Stimulated activated effector memory CD8-positive, alpha-beta T cell treated with anti-CD3 and anti-CD28 coated beads, Interleukin-12 subunit alpha, Interleukin-12 subunit beta, amount 100 ng/mL, for 72 hours (primary cell): ENCODE measurements around the gene STEAP3.

ENCODE experiments used
- ATAC-seq: fragments of 150-1000 bp; cut with Tn5 transposase; 2 replicates; pipeline ENCODE4 v1.10.0; 2021
- DNase-seq, 2 donors: peaks; one replicate each; pipeline ENCODE4 v3.0.0; 2021 to 2022; ENCODE audit warnings: low spot score in 2 of 2
- H3K27ac Mint-ChIP-seq: one replicate; pipeline ENCODE4 v1.8.0; 2022; ENCODE audit warnings: mild to moderate bottlenecking, mixed read lengths
- H3K36me3 Mint-ChIP-seq: one replicate; pipeline ENCODE4 v1.8.0; 2022; ENCODE audit warnings: mild to moderate bottlenecking, mixed read lengths
- H3K4me1 Mint-ChIP-seq: one replicate; pipeline ENCODE4 v1.8.0; 2022; ENCODE audit warnings: mixed read lengths
- H3K4me3 Mint-ChIP-seq: one replicate; pipeline ENCODE4 v1.8.0; 2022; ENCODE audit warnings: mild to moderate bottlenecking, mixed read lengths
- H3K9me3 Mint-ChIP-seq: one replicate; pipeline ENCODE4 v1.8.0; 2022; ENCODE audit warnings: mixed read lengths

Gene STEAP3

DNA sequence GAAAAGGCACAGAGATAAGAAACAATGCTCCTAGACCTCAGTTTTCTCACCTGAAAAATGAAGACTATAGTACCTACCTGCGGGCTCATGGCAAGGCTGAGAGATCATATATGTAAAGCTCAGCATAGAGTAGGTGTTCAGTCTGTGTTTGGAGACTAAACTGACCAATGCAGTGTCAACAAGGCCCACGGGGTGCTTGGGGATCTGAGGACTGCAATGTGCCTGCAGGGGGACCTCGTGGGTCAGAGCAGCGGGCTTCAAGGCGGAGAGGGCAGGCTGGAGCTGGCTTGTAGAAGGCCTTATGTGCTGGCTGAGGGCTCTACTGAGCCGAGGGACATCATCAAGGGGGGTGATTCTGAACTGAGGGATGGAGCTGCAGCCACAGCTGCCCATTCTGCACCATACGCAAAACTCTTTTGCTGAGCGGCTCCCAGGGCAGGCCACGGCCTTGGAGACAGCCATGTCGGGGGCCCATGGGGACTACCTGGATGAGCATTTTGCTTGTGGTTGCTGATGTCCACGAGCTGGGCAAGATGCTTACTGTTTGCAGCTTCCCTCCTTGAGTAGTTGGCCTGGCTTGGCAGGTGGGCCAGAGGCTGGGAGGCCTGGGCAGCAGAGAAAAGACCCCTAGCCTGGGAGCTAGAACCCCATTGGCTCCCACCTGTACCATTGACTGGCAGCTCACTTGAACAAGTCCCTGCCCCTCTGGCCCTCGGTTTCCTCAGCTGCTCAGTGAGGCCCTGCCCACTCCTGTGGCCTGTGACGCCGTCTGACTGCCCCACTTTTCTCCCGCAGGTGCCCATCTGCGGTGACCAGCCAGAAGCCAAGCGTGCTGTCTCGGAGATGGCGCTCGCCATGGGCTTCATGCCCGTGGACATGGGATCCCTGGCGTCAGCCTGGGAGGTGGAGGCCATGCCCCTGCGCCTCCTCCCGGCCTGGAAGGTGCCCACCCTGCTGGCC, 23.5 kb downstream of the STEAP3 start:
- no peak overlapping the region for H3K4me3 Mint-ChIP-seq
- no peaks in the 10 kb centered on the region for H3K4me1 Mint-ChIP-seq
- no peak overlapping the region for H3K27ac Mint-ChIP-seq
- H3K9me3 Mint-ChIP-seq: no peaks in the 10 kb centered on the region
- ATAC-seq (no peak), DNase-seq (no peak)
- H3K36me3 Mint-ChIP-seq: no peaks in the 10 kb centered on the region

DNA sequence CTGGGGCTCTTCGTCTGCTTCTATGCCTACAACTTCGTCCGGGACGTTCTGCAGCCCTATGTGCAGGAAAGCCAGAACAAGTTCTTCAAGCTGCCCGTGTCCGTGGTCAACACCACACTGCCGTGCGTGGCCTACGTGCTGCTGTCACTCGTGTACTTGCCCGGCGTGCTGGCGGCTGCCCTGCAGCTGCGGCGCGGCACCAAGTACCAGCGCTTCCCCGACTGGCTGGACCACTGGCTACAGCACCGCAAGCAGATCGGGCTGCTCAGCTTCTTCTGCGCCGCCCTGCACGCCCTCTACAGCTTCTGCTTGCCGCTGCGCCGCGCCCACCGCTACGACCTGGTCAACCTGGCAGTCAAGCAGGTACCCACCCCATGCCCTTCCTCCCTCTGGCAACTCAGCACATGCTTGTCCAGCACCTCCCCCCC, 24.2 kb downstream of the STEAP3 start:
- H3K4me3 Mint-ChIP-seq: no peak overlapping the region
- no peaks in the 10 kb centered on the region for H3K9me3 Mint-ChIP-seq
- ATAC-seq (no peak), DNase-seq (no peak)
- H3K4me1 Mint-ChIP-seq: no peaks in the 10 kb centered on the region
- no peaks in the 10 kb centered on the region for H3K36me3 Mint-ChIP-seq
- H3K27ac Mint-ChIP-seq: no peak overlapping the region

DNA sequence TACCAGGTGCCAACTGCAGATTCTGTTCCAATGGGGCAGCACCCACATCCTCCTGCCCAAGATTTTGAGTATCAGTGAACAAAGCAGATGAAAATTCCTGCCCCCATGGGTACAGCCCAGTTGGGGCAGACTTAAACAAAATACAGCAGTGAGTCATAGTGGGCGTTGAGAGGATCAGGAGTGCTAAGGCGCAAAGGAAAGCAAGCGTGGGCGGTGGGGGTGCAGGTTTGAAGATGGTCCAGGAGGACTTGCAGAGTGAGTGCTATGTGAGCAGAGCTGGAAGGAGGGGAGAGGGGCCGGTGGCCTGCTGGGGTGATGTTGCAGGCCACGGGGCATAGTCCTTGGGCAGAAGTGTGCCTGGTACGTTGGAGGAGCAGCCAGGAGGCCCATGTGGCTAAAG, 24.7 kb downstream of the STEAP3 start:
- H3K27ac Mint-ChIP-seq: no peak overlapping the region
- no peaks in the 10 kb centered on the region for H3K36me3 Mint-ChIP-seq
- DNase-seq: no peak
- H3K4me3 Mint-ChIP-seq: no peak overlapping the region
- no peak for ATAC-seq
- no peaks in the 10 kb centered on the region for H3K4me1 Mint-ChIP-seq
- H3K9me3 Mint-ChIP-seq: no peaks in the 10 kb centered on the region

DNA sequence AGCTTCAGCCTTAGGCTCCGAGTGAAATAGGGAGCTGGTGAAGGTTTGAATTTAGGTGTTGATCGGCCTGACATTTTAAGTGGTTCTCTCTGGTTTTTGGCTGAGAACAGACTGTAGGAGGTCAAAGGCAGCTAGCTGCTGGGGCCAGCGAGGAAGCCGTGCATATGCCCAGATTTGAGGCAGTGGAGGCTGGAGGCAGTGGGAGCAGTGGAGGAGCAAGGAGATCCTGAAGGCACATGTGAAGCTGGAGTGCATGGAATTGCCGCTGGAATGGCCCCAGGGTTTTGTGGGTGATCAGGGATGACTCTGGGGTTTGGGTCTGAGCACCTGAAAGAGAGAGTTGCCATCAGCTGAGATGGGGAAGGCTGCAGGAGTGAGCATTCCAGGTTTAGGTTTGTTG, 25.1 kb downstream of the STEAP3 start:
- H3K36me3 Mint-ChIP-seq: no peaks in the 10 kb centered on the region
- H3K4me3 Mint-ChIP-seq: no peak overlapping the region
- no peak overlapping the region for H3K27ac Mint-ChIP-seq
- no peaks in the 10 kb centered on the region for H3K4me1 Mint-ChIP-seq
- no peak for DNase-seq
- no peak for ATAC-seq
- no peaks in the 10 kb centered on the region for H3K9me3 Mint-ChIP-seq

DNA sequence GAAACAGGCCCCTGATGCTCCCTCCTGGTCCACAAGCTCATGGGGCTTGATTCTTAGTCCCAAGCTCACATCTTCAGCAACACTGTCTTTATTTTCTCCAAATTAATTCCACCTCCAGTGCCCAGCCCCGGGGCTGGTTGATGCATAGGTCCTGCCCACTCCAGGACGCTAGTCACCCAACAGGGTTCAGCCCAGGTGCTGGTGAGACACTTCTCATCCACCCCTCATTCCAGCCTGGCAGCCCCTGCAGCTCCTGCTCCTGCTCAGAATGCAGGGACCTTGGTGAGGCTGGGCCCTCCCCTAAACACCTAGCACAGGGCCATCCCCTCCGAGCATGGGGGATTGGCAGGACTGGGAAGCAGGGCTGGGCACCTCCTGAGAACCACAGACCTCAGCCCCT, 25.7 kb downstream of the STEAP3 start:
- Mint-ChIP-seq H3K36me3 (no peaks in the 10 kb centered on the region), H3K4me1 (no peaks in the 10 kb centered on the region), H3K27ac (no peak overlapping the region), H3K4me3 (no peak overlapping the region), H3K9me3 (no peaks in the 10 kb centered on the region)
- no peak for DNase-seq
- ATAC-seq: no peak

DNA sequence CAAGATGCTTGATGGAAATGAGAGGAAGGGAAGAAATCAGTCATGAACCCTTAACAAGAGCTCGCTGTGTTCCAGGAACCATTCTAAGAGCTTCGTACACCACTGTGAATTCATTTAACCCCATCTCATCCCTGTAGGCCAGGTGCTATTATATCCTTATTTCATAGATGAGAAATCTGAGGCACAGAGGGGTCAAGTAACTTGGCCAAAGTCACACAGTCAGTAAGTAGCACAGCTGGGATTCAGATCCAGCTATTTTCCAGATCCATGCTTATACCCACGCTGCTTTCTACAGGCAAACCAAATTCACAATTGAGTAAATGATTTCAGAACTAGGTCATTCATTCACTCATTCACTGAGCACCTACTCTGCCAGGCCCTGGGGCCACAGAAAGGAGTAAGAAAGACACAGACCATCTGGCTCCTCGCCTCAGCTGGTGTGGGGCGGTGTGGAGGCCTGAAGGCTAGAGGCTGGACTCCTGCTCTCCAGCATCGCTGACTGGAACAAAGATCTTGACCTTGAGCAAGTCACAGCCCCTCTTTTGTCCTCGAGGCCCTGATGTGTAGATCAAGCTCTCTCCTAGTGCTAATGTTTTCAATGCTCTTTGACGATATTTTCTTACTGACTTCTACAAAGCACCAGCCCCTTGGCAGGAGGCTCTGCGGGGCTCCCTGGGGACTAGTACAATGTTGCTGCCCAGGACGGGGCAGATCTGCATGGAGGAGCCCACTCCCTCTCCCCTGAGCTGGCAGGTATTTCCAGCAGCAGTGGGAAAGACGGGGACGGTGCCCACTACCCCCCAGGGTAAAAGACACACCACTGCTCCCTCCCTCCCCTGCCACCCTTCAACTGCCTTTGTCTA, 26.5 kb downstream of the STEAP3 start:
- ATAC-seq (no peak), DNase-seq (no peak)
- Mint-ChIP-seq H3K36me3 (no peaks in the 10 kb centered on the region), H3K9me3 (no peaks in the 10 kb centered on the region), H3K27ac (no peak overlapping the region), H3K4me3 (no peak overlapping the region), H3K4me1 (no peaks in the 10 kb centered on the region)

DNA sequence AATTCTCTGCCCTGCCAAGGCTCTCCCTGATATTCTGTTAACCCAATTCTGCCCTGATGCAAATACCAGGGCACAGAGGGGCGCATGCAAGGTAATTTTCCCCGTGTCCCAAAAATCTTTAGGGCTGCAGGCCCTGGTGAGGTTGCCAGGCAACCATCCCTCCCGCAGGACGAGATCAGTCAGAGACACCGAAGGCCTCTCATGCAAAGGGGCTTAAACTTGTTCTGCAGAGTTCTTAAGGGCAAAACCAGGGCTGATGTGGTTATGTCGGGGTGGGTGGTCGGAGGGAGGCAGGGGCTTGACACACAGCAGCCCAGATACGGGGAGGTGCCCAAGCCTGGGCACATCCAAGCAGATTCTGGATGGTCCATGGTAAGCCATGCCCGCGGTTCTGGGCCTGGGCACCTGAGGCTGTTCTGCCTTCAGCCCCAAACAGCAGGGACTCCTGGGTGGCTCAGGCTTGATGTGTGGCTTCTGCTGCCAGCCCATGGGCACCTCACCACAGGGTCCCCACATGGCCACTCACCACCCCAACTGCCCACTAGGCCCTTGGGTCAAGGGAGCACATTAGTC, 27.2 kb downstream of the STEAP3 start:
- no peak overlapping the region for H3K27ac Mint-ChIP-seq
- no peaks in the 10 kb centered on the region for H3K9me3 Mint-ChIP-seq
- no peak for ATAC-seq
- H3K4me3 Mint-ChIP-seq: no peak overlapping the region
- DNase-seq: no peak
- H3K4me1 Mint-ChIP-seq: no peaks in the 10 kb centered on the region
- no peaks in the 10 kb centered on the region for H3K36me3 Mint-ChIP-seq

DNA sequence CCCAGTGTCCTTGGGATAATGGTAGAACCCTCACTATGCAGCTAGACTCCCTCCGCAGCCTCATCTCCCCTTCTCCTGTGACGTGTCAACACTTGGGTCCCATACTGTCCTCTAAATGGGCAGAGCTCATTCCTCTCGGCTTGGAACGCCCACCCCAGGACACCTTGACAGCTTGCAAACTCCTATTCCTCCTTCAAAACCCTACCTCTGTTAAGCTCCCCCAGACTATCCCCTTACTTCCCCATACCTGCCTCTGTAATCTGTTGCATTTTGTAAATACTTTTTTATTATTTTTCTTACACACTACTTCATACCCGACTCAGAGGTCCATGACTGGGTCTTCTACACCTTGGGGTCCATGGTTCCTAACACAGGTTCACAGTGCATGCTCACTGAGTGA, 28.0 kb downstream of the STEAP3 start:
- ATAC-seq (no peak), DNase-seq (no peak)
- H3K4me1 Mint-ChIP-seq: no peaks in the 10 kb centered on the region
- no peaks in the 10 kb centered on the region for H3K36me3 Mint-ChIP-seq
- no peak overlapping the region for H3K4me3 Mint-ChIP-seq
- H3K9me3 Mint-ChIP-seq: no peaks in the 10 kb centered on the region
- no peak overlapping the region for H3K27ac Mint-ChIP-seq

DNA sequence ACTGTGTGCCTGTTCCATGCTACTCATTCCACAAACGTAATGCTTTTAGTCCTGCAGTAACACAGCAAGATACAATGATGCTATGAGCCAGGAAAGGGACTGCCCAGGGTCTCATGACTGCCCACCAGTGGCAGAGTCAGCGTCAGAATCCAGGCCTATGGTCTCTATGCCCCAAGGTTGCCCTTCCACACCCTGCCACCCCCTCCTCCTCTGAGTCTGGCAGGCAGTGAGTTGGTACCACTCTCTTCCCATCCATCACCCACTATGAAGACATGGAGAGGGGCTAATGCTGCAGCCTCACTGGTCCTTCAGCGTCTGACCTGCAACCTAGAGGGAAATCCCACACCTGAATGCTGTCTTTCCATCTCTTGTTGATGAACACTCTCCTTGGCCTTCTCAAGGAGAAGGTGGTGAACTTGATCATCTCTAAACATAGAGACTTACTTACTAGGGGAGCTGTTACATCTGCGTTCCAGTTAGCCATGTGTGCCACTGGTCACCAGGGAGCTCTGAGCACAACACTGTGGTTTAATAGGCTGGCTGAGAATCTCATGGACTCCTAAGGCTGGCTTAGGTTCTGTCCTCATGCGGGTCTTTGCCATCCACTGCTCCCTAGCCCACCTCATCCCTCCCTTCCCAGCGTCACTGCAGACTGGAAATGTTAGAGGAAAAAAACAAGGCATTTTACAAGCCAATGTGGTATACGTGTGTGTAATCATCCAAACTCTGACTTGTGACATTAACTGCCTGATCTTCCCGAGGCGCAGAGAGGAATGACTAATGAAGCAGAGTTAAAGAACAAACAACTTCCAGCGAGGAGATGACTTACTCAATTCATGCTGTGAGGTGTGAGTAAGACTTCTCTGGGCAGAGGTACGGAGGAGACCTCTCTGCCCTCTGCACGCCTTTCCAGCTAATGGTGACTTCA, 28.8 kb downstream of the STEAP3 start:
- no peak for ATAC-seq
- no peak for DNase-seq
- no peaks in the 10 kb centered on the region for H3K9me3 Mint-ChIP-seq
- no peaks in the 10 kb centered on the region for H3K4me1 Mint-ChIP-seq
- H3K36me3 Mint-ChIP-seq: no peaks in the 10 kb centered on the region
- no peak overlapping the region for H3K27ac Mint-ChIP-seq
- H3K4me3 Mint-ChIP-seq: no peak overlapping the region

DNA sequence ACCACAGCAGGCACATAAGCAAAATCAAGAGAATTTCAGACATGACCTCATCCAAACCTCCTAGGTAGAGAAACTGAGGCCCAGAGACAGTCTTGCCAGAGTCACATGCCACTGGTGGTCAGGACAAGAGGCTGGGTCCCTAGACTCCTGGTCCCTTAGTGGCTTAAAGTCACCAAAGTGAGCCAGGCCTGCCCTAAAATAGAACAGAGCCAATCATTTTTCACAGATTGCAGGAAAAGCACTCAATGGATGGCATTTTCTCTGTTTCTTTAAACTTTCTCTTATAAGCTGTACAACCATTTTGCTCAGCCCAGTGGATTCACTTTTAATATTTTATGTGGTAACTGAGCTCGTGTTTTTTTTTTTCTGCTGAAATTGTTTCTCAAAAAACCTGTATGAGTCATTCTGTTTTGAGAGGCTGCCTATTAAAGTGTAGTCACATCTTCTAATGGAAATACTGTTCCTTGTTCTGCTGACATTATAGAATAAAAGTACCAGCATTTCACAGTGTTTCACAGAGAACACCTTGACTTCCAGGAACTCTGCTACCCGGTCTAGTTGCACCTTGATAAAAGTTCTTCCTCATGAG, 29.6 kb downstream of the STEAP3 start:
- no peaks in the 10 kb centered on the region for H3K4me1 Mint-ChIP-seq
- no peak for DNase-seq
- H3K27ac Mint-ChIP-seq: peak overlapping the region; percentile 13
- no peaks in the 10 kb centered on the region for H3K36me3 Mint-ChIP-seq
- no peaks in the 10 kb centered on the region for H3K9me3 Mint-ChIP-seq
- ATAC-seq: no peak
- no peak overlapping the region for H3K4me3 Mint-ChIP-seq

DNA sequence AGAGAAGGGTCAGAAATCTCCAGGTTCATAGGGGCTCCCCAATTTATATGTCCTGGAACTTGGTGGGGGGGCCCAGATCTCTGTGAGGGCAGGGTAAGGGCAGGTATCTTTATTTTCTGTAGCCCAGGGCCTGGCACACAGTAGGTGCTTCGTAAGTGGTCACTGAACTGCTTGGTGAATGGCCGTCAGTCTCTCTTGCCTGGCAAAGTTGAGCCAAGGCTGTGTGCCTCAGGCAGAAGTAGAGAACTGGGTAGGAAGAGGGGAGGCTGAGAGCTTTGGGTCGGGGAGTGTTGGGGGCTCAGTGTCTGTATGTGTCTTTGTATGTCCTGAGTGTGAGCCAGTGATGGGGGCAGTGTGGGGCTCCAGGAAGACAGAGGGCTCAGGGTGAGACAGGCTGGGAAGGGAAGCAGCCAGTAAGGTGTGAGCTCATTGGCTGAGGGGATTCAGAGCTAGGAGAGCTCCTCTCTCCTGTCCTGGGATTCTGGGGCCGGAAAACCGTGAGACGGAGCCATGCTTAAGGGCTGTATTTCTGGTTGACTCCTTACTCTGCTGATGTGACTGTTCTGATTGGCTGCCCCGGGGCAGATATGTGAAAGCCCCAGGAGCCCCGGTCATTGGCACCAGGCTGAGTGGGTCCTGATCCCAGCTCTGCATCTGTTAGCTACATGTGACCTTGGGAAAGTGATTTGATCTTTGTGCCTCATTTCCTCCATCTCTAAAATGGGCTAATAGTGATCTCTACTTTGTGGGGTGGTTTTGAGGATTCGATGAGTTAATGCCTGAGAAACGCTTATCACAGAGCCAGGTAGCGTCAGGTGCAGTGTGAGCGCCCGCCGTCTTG, 30.3 kb downstream of the STEAP3 start:
- no peak overlapping the region for H3K4me3 Mint-ChIP-seq

DNA sequence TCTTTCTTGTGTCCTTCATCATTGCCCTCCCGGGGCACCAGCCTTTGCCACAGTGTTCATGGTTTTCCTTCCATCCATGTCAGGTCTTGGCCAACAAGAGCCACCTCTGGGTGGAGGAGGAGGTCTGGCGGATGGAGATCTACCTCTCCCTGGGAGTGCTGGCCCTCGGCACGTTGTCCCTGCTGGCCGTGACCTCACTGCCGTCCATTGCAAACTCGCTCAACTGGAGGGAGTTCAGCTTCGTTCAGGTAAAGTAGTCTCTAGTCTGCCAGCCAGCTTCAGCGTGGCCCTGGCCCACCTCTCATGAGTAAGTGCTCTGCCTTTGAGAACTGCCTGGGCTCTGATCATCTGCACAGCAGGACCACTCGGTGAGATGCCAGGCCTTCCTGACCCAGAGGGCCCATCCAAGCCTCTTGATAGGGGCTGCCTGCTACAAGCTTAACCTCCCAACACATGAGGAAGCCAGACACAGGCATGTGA, 31.0 kb downstream of the STEAP3 start:
- no peak overlapping the region for H3K27ac Mint-ChIP-seq
- ATAC-seq (no peak), DNase-seq (no peak)
- H3K4me3 Mint-ChIP-seq: no peak overlapping the region
- no peaks in the 10 kb centered on the region for H3K9me3 Mint-ChIP-seq
- H3K36me3 Mint-ChIP-seq: no peaks in the 10 kb centered on the region
- H3K4me1 Mint-ChIP-seq: no peaks in the 10 kb centered on the region

More for the DNA sequence above, 30.3 kb downstream of the STEAP3 start:
- Mint-ChIP-seq H3K36me3 (no peaks in the 10 kb centered on the region), H3K4me1 (no peaks in the 10 kb centered on the region), H3K27ac (peak overlapping the region; percentile 13), H3K9me3 (no peaks in the 10 kb centered on the region)
- DNase-seq: no peak
- no peak for ATAC-seq

DNA sequence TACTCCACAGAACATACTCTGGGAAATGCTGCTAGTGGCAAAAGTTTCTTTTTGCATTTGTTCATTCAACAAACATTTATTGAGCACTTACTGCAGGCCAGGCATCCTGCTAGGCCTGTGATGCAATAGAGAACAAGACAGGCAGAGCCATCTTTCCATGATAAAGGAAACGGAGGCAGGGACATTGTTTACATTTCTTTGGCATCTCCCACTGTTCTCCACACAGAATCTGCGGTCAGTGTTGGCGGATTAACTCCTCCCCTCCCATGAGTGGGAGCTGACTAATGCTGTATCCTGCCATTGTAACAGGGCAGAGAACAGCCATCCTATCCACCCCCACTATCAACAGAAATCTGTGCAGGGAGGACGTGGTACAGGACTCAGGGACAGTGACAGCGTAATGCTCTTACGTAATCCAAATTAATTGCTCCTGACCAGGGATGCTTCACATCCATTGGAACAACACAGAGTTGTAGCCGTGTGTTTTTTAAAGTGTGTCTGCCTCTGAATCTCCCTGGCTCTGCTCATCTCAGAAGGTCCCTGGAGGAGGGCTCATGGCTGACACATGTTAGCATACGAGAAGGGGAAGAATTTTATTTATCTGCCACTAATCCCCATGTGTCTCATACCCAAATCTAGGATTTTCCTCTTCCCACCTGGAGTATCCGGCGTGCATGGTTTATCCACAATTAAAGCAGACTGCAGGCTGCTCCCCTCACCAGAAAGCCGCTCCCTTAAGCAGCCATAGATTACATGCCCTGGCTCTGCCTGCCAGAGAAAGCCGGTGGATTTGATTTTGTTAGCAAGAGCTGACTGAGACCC, 32.3 kb downstream of the STEAP3 start:
- Mint-ChIP-seq H3K36me3 (no peaks in the 10 kb centered on the region), H3K4me3 (no peak overlapping the region), H3K27ac (no peak overlapping the region), H3K4me1 (no peaks in the 10 kb centered on the region), H3K9me3 (no peaks in the 10 kb centered on the region)
- no peak for DNase-seq
- no peak for ATAC-seq
